Measurements from ENCODE around the gene RSPRY1. TPM values are rescaled to one million over a fixed set of nuclear protein-coding genes. Genes with fewer than 3 reads are reported as not detected.

The RSPRY1 gene
- total RNA-seq, 4 donors from 2014 or later = 28.2 to 31.8 (median 29.5) TPM

GRCh38 chr16:57261806-57262205, 75.7 kb downstream of the RSPRY1 start:
- no peak for ATAC-seq
- no peaks in the 10 kb centered on the region for H3K9me3 ChIP-seq
- peaks cover 0 to 33% (median 3%) of the 10 kb centered on the region in 3 donors for H3K4me1 ChIP-seq
- 83 to 91% methylated on average over 1 to 9 of the region's 9 CpGs for WGBS, 2 donors (ENCODE audit: low coverage in 1 of 2)
- H3K36me3 ChIP-seq = peaks cover 0 to 2% of the 10 kb centered on the region in 2 donors
- no peaks in the 10 kb centered on the region for H3K27me3 ChIP-seq
- peak overlapping the region in 1 of 4 donors; percentile 67 for H3K27ac ChIP-seq
- TF ChIP-seq, protein P1, sequence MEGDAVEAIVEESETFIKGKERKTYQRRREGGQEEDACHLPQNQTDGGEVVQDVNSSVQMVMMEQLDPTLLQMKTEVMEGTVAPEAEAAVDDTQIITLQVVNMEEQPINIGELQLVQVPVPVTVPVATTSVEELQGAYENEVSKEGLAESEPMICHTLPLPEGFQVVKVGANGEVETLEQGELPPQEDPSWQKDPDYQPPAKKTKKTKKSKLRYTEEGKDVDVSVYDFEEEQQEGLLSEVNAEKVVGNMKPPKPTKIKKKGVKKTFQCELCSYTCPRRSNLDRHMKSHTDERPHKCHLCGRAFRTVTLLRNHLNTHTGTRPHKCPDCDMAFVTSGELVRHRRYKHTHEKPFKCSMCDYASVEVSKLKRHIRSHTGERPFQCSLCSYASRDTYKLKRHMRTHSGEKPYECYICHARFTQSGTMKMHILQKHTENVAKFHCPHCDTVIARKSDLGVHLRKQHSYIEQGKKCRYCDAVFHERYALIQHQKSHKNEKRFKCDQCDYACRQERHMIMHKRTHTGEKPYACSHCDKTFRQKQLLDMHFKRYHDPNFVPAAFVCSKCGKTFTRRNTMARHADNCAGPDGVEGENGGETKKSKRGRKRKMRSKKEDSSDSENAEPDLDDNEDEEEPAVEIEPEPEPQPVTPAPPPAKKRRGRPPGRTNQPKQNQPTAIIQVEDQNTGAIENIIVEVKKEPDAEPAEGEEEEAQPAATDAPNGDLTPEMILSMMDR (IDR thresholded peaks at IDR 0.05) = no peak
- TF ChIP-seq POLR2AphosphoS5 (IDR thresholded peaks at IDR 0.05) (no peak), EP300 (IDR thresholded peaks at IDR 0.05) (no peak), POLR2A (IDR thresholded peaks at IDR 0.05) (no peak)
- H3K4me3 ChIP-seq = no peak overlapping the region

DNA sequence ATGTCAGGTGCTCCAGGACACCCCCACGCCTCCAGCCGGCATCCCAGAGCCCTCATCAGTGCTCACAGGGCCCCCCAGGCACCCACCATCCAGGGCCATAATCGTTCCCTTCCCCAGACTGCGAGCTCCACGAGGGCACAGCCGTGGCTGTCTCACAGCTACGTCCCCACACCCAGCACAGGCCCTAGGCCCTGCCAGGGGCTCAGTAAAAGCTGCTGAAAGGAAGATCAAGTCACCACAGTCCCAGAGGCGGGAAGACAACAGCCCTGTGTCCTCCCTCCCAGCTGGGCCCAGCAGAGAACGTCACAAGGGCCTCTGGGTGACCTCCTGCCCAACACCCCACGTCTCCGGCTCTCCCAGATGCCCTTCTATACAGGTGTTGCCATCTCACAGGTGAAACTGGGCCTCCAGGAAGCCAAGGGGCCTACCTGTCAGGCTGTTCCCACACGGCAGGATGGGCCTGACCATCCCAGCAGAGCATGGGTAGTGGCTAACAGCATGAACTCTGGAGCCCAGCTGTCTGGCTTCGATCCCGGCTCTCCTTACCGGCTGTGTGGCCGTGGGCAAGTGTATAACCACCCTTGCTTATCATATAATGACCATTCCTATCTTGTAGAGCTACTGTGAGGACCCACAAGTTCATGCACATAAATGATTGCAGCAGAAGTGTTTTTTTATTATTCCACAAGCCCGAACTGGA, 76.9 kb downstream of the RSPRY1 start:
- Histone ChIP-seq H3K36me3 (no peaks in the 10 kb centered on the region), H3K4me3 (no peak overlapping the region), H3K27ac (peak overlapping the region in 1 of 4 donors; percentile 36), H3K4me1 (peaks cover 0 to 37% (median 3%) of the 10 kb centered on the region in 3 donors), H3K9me3 (no peaks in the 10 kb centered on the region), H3K27me3 (no peaks in the 10 kb centered on the region)
- TF ChIP-seq POLR2AphosphoS5 (IDR thresholded peaks at IDR 0.05) (no peak), EP300 (IDR thresholded peaks at IDR 0.05) (no peak), POLR2A (IDR thresholded peaks at IDR 0.05) (no peak)
- TF ChIP-seq, protein P1 (IDR thresholded peaks at IDR 0.05) = no peak
- no peak for ATAC-seq
- WGBS, 2 donors (ENCODE audit: low coverage in 1 of 2) = 88 to 100% methylated on average over 4 of the region's 17 CpGs

GRCh38 chr16:57263541-57264351, 77.6 kb downstream of the RSPRY1 start:
- no peak overlapping the region for H3K4me3 ChIP-seq
- H3K36me3 ChIP-seq = no peaks in the 10 kb centered on the region
- WGBS, 2 donors (ENCODE audit: low coverage in 1 of 2) = 67% methylated on average over 3 of the region's 18 CpGs; no CpG with 5 or more reads in 1 of the 2 donors
- no peaks in the 10 kb centered on the region for H3K9me3 ChIP-seq
- TF ChIP-seq POLR2AphosphoS5 (IDR thresholded peaks at IDR 0.05) (no peak), EP300 (IDR thresholded peaks at IDR 0.05) (no peak), POLR2A (IDR thresholded peaks at IDR 0.05) (no peak)
- TF ChIP-seq, protein P1 (IDR thresholded peaks at IDR 0.05) = no peak
- H3K27me3 ChIP-seq = no peaks in the 10 kb centered on the region
- peaks cover 0 to 37% (median 3%) of the 10 kb centered on the region in 3 donors for H3K4me1 ChIP-seq
- no peak for ATAC-seq
- H3K27ac ChIP-seq = no peak overlapping the region

DNA sequence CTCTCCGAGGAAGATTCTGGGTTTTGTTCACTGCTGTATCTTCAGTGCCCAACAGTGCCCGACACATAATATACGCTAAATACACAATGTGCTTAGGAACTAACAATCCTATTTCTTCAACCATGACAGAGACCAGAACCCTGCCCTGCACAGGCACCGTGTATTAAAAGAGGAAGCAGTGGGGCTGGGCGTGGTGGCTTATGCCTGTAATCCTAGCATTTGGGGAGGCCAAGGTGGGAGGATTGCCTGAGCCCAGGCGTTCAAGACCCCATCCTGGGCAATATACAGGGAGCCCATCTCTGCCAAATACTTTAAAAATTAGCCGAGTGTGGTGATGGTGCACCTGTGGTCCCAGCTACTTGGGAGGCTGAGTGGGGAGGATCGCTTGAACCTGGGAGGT, 78.3 kb downstream of the RSPRY1 start:
- H3K4me3 ChIP-seq = no peak overlapping the region
- H3K36me3 ChIP-seq = no peaks in the 10 kb centered on the region
- TF ChIP-seq POLR2AphosphoS5 (IDR thresholded peaks at IDR 0.05) (no peak), EP300 (IDR thresholded peaks at IDR 0.05) (no peak), POLR2A (IDR thresholded peaks at IDR 0.05) (no peak)
- TF ChIP-seq, protein P1 (IDR thresholded peaks at IDR 0.05) = no peak
- H3K9me3 ChIP-seq = no peaks in the 10 kb centered on the region
- no peaks in the 10 kb centered on the region for H3K27me3 ChIP-seq
- peaks cover 0 to 37% (median 3%) of the 10 kb centered on the region in 3 donors for H3K4me1 ChIP-seq
- no peak overlapping the region for H3K27ac ChIP-seq
- no peak for ATAC-seq
- WGBS, 2 donors (ENCODE audit: low coverage in 1 of 2) = 83% methylated on average over 1 to 5 of the region's 8 CpGs

Measured in gastroesophageal sphincter (tissue), 4 donors.